Hepatocyte (in vitro differentiated cells): Measurements from ENCODE around the gene OR13C8.
"Not testable (repeated sequence)": the region's sequence is repeated elsewhere in the genome, so short reads cannot be mapped to it uniquely, and the experiment has no call there.

ENCODE experiments used
- CTCF ChIP-seq: fragments of 200-600 bp; sonication (generic); IDR thresholded peaks from 2 replicates; pipeline ENCODE4 v1.5.1; 2016; ENCODE audit warnings: antibody characterized with exemption, mild to moderate bottlenecking; ENCODE audit not compliant: poor library complexity
- EZH2phosphoT487 ChIP-seq: fragments of 200-600 bp; sonication (generic); IDR thresholded peaks from one replicate; pipeline ENCODE4 v1.6.1; 2018; ENCODE audit warnings: antibody characterized with exemption, mild to moderate bottlenecking, low read depth, moderate library complexity; ENCODE audit not compliant: unreplicated experiment, severe bottlenecking

- not testable (repeated sequence) for TF ChIP-seq CTCF, EZH2phosphoT487
Measured at GRCh38 chr9:104599313-104599712, 30.3 kb downstream of the OR13C8 start, which contains the start of gene OR13C5.
